ENCODE measurements around the gene SIX1.

DNA sequence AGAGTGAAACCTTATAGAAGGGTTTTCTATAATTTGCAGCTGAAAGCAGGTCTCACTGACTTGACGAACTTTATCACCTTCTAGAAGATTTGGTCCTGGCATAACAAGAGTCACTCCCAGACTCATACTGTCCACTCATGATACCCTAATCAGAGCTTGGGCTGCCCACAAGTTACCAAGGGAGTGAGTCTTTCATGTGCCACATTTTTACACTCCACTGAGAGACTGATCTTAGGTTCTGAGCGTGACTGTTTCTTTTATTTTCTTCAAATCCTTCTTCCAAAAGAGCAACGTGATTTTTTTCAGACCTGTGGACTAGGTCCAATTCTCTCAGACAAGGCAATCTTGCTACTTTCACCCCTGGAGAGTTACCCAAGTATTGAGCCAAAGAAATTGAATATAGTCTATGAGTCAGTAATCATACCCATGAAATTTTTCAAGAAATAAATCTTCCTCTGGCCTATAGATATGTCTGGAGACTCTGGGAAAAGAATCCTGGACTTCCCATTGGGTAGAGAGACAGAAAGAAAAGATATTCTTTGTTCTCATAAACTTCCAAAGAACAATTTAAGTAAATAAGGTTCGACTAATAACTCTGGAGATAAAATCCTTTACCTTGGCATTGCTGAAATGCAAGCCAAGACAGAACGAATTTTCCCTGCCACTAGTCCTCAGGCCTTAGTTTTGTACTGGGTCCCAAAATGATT, 26.9 kb downstream of the SIX1 start:
- TF ChIP-seq RFX5 (IDR thresholded peaks at IDR 0.05) (no peak), RAD21 (conservative IDR thresholded peaks at IDR 0.05 in 1 of 2, IDR thresholded peaks at IDR 0.05 in 1 of 2) (no peak), FOSL2 (IDR thresholded peaks at IDR 0.05) (no peak), FOSL2 (CRISPR knock-in tag; IDR thresholded peaks at IDR 0.05) (no peak)
- TF ChIP-seq, protein P1, sequence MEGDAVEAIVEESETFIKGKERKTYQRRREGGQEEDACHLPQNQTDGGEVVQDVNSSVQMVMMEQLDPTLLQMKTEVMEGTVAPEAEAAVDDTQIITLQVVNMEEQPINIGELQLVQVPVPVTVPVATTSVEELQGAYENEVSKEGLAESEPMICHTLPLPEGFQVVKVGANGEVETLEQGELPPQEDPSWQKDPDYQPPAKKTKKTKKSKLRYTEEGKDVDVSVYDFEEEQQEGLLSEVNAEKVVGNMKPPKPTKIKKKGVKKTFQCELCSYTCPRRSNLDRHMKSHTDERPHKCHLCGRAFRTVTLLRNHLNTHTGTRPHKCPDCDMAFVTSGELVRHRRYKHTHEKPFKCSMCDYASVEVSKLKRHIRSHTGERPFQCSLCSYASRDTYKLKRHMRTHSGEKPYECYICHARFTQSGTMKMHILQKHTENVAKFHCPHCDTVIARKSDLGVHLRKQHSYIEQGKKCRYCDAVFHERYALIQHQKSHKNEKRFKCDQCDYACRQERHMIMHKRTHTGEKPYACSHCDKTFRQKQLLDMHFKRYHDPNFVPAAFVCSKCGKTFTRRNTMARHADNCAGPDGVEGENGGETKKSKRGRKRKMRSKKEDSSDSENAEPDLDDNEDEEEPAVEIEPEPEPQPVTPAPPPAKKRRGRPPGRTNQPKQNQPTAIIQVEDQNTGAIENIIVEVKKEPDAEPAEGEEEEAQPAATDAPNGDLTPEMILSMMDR (IDR thresholded peaks at IDR 0.05), result no peak

Data from A549 (cell line).